Caco-2 (cell line): ENCODE measurements around the gene VAV2. TPM values are rescaled to one million over a fixed set of nuclear protein-coding genes. Genes with fewer than 3 reads are reported as not detected.

Source experiments
- BruUV-seq: library from RNA; stranded (reverse); fragments of 400-500 nt; replicated peaks from 2 replicates; lab custom pipeline; 2021; lab: Mats Ljungman, UMichigan
- CTCF ChIA-PET: fragments of 300-600 bp; sonication (Branson Sonifier 250); formaldehyde crosslinking; loops from one replicate; lab custom pipeline; 2022; ENCODE audit warnings: antibody characterized with exemption; lab: Charles Lee
- POLR2A ChIA-PET: fragments of 300-600 bp; sonication (Branson Sonifier 250); formaldehyde crosslinking; loops from one replicate; lab custom pipeline; 2022; ENCODE audit warnings: antibody characterized with exemption; lab: Charles Lee
- DNase-seq, 2 experiments: peaks; one replicate each; pipeline versions ENCODE4 v3.0.0 to v3.0.0-alpha.2; 2020 to 2022
- H3K27me3 ChIP-seq: replicated peaks from 2 replicates; pipeline ENCODE4 v1.6.0; 2011; ENCODE audit warnings: low read length; ENCODE audit not compliant: control insufficient read depth, insufficient read depth
- H3K36me3 ChIP-seq: 2 replicates; pipeline ENCODE4 v1.5.1; 2011; ENCODE audit warnings: low read length; ENCODE audit not compliant: control insufficient read depth, insufficient read depth
- H3K4me1 ChIP-seq: fragments of 250-450 bp; sonication (Bioruptor Pico); 2 replicates; pipeline ENCODE4 v1.5.1; 2020; ENCODE audit warnings: mild to moderate bottlenecking
- H3K4me3 ChIP-seq: 2 replicates; pipeline ENCODE4 v1.5.1; 2011; ENCODE audit warnings: low read depth, mild to moderate bottlenecking, control low read depth, low read length
- H3K9me3 ChIP-seq: fragments of 250-450 bp; sonication (Bioruptor Pico); 2 replicates; pipeline ENCODE4 v1.5.1; 2020; ENCODE audit warnings: mild to moderate bottlenecking, moderate library complexity
- H3K27ac Mint-ChIP-seq: one replicate; pipeline ENCODE4 v1.8.0; 2022; ENCODE audit warnings: mixed read lengths; ENCODE audit not compliant: unreplicated experiment
- H3K27me3 Mint-ChIP-seq: one replicate; pipeline ENCODE4 v1.8.0; 2022; ENCODE audit warnings: mixed read lengths; ENCODE audit not compliant: insufficient read depth, unreplicated experiment
- H3K36me3 Mint-ChIP-seq: one replicate; pipeline ENCODE4 v1.8.0; 2022; ENCODE audit warnings: mild to moderate bottlenecking, mixed read lengths; ENCODE audit not compliant: insufficient read depth, unreplicated experiment
- H3K4me1 Mint-ChIP-seq: one replicate; pipeline ENCODE4 v1.8.0; 2022; ENCODE audit warnings: low read depth, mixed read lengths; ENCODE audit not compliant: unreplicated experiment
- H3K4me3 Mint-ChIP-seq: one replicate; pipeline ENCODE4 v1.8.0; 2022; ENCODE audit warnings: mild to moderate bottlenecking, moderate library complexity, mixed read lengths; ENCODE audit not compliant: unreplicated experiment
- H3K9me3 Mint-ChIP-seq: one replicate; pipeline ENCODE4 v1.8.0; 2022; ENCODE audit warnings: mixed read lengths; ENCODE audit not compliant: unreplicated experiment
- intact Hi-C: fragments of 100-400 bp; cut with micrococcal nuclease; formaldehyde crosslinking; loops from one replicate; pipeline ENCODE4 v1.10.0; 2022; ENCODE audit not compliant: unreplicated experiment
- total RNA-seq: library from RNA; stranded (reverse); gene quantifications from 2 replicates; pipeline ENCODE4 v1.2.3, GENCODE V29; 2022
- TF ChIP-seq, protein P1 (sequence below), 2 experiments: fragments of 200-600 bp in 1 of 2; IDR thresholded peaks; 1 replicate in 1 of 2; 2 replicates in 1 of 2; pipeline versions ENCODE4 v1.5.1 to v1.8.0; 2011 to 2022; ENCODE audit warnings: antibody characterized with exemption in 1 of 2, control low read depth in 1 of 2, inconsistent platforms in 1 of 2, low read depth in 1 of 2, low read length in 1 of 2, mild to moderate bottlenecking in 1 of 2, moderate library complexity in 1 of 2; ENCODE audit not compliant: insufficient read depth in 1 of 2, severe bottlenecking in 1 of 2, unreplicated experiment in 1 of 2

Gene VAV2
- total RNA-seq, 1 experiment from 2014 or later = 55.3 TPM

DNA sequence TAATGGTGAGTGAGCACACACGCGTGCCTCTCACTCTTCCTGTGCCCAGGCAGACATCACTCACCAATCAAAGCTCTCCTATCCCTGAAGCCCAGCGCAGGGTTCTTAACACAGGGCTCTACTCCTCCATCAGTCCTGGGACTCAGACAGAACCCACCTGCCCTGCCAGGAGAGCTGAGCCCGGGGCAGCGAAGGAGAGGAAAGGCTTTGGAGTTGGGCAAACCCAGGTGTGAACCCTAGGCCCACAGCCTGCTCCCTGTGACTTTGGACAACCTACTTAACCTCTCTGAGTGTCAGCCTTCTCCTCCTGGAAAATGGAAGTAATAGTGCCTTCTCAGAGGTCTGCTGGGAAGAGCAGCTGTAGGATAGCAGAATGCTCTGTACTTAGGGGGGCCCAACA lies 155.3 kb downstream of the VAV2 start:
- no peaks in the 10 kb centered on the region for H3K27me3 Mint-ChIP-seq
- no TSS peak for BruUV-seq
- no peak for DNase-seq

DNA sequence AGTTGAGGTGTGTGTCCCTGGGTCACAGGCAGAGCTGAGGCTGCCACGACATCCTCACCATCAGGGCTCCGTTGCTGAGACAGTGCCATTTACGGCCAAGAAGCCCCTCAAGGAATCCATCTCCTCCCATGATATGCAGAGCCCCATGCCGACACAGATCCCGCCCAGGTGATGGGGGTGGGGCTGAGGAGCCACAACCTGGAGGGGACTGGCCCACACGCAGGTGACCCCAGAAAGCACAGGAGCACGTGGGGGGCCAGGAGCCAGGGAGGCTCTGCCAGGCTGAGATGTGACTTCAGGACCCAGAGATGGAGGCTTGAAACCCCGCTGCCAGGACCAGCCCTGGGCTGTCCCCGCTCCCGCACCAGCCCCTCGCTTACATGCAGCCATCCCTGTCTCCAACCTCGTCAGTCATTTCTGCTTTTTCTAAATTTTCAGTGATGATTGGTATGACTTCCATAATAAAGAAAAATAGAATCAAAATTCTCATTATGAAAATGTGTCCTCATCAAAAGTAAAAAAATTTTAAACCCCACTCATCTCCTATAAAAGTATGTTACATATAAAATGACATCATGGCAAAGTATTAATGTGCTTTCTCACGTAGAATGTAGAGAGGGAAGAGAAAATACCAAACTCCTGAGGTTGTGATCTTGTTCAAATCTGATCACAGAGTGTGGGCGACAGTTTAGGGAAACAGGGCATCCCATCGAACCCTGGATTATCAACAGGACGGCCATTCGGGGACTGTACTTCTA lies 155.9 kb downstream of the VAV2 start:
- Histone ChIP-seq H3K9me3 (no peaks in the 10 kb centered on the region), H3K4me1 (peaks cover 5% of the 10 kb centered on the region), H3K27me3 (no peaks in the 10 kb centered on the region), H3K4me3 (no peak overlapping the region), H3K36me3 (no peaks in the 10 kb centered on the region)
- no peak for DNase-seq
- Mint-ChIP-seq H3K27ac (no peak overlapping the region), H3K4me1 (peaks cover 23% of the 10 kb centered on the region), H3K9me3 (no peaks in the 10 kb centered on the region), H3K27me3 (no peaks in the 10 kb centered on the region), H3K4me3 (no peak overlapping the region), H3K36me3 (peaks cover 10% of the 10 kb centered on the region)
- CTCF ChIA-PET = no interaction called here
- intact Hi-C loops = no loop called here
- POLR2A ChIA-PET = no interaction called here
- TF ChIP-seq, protein P1, sequence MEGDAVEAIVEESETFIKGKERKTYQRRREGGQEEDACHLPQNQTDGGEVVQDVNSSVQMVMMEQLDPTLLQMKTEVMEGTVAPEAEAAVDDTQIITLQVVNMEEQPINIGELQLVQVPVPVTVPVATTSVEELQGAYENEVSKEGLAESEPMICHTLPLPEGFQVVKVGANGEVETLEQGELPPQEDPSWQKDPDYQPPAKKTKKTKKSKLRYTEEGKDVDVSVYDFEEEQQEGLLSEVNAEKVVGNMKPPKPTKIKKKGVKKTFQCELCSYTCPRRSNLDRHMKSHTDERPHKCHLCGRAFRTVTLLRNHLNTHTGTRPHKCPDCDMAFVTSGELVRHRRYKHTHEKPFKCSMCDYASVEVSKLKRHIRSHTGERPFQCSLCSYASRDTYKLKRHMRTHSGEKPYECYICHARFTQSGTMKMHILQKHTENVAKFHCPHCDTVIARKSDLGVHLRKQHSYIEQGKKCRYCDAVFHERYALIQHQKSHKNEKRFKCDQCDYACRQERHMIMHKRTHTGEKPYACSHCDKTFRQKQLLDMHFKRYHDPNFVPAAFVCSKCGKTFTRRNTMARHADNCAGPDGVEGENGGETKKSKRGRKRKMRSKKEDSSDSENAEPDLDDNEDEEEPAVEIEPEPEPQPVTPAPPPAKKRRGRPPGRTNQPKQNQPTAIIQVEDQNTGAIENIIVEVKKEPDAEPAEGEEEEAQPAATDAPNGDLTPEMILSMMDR (IDR thresholded peaks at IDR 0.05; ENCODE audit: insufficient read depth in 1 of 2, low read depth in 1 of 2, low read length in 1 of 2, severe bottlenecking in 1 of 2, unreplicated experiment in 1 of 2) = no peak
- no TSS peak for BruUV-seq

More for the DNA sequence above, 155.3 kb downstream of the VAV2 start:
- POLR2A ChIA-PET = no interaction called here
- TF ChIP-seq, protein P1 (IDR thresholded peaks at IDR 0.05; ENCODE audit: insufficient read depth in 1 of 2, low read depth in 1 of 2, low read length in 1 of 2, severe bottlenecking in 1 of 2, unreplicated experiment in 1 of 2) = no peak
- H3K4me3 Mint-ChIP-seq = no peak overlapping the region
- intact Hi-C loops = no loop called here
- Histone ChIP-seq H3K36me3 (no peaks in the 10 kb centered on the region), H3K4me3 (no peak overlapping the region), H3K9me3 (no peaks in the 10 kb centered on the region), H3K4me1 (peaks cover 5% of the 10 kb centered on the region), H3K27me3 (no peaks in the 10 kb centered on the region)
- no peaks in the 10 kb centered on the region for H3K9me3 Mint-ChIP-seq
- peaks cover 12% of the 10 kb centered on the region for H3K36me3 Mint-ChIP-seq
- H3K4me1 Mint-ChIP-seq = peaks cover 23% of the 10 kb centered on the region
- CTCF ChIA-PET = interaction anchor here (1.1 kb wide), 1 partner anchor 54 kb away, joined by 3 read pairs; no protein-coding TSS in a partner anchor
- no peak overlapping the region for H3K27ac Mint-ChIP-seq

DNA sequence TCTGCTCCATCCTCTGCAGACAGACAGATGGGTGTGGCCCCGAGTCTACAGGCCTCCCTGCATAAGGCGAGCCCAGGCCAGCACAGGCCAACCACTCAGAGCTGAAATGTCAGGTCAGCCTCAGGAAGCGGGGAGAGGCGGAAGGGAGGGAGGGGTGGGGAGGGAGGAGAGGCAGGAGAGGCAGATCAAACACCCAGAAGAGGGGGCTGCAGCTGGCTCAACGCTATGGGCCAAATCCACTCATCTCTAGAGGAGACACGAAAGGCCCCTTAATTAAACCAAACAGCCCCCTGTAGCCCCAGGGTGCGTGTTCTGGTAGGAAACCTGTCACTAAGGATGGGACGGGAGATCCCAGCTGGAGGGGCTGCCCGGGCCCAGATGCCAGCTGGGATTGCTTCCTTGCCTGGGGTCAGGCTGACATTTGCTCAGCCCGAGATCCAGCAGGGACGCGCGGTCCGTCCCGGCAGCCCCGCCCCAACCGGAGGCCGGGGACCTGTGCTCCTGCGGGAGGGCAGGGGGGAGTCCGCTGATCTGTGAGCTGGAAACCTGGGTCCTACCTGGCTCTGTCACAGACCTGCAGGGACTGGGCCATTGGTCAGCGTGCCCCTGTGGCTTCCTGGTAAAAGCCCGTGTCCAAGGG lies 156.7 kb downstream of the VAV2 start:
- Mint-ChIP-seq H3K27me3 (no peaks in the 10 kb centered on the region), H3K4me3 (no peak overlapping the region), H3K9me3 (no peaks in the 10 kb centered on the region), H3K27ac (no peak overlapping the region), H3K4me1 (peaks cover 22% of the 10 kb centered on the region), H3K36me3 (peaks cover 18% of the 10 kb centered on the region)
- H3K4me1 ChIP-seq = peaks cover 5% of the 10 kb centered on the region
- intact Hi-C loops = no loop called here
- no peaks in the 10 kb centered on the region for H3K9me3 ChIP-seq
- no peak overlapping the region for H3K4me3 ChIP-seq
- no TSS peak for BruUV-seq
- no peaks in the 10 kb centered on the region for H3K27me3 ChIP-seq
- no peak for DNase-seq
- ChIA-PET CTCF (interaction anchor here (0.6 kb wide), 1 partner anchor 60 kb away, joined by 3 read pairs; no protein-coding TSS in a partner anchor), POLR2A (no interaction called here)
- H3K36me3 ChIP-seq = no peaks in the 10 kb centered on the region
- TF ChIP-seq, protein P1 (IDR thresholded peaks at IDR 0.05; ENCODE audit: insufficient read depth in 1 of 2, low read depth in 1 of 2, low read length in 1 of 2, severe bottlenecking in 1 of 2, unreplicated experiment in 1 of 2) = no peak
